ENCODE measurements around the gene GCK.

GCK gene

DNA sequence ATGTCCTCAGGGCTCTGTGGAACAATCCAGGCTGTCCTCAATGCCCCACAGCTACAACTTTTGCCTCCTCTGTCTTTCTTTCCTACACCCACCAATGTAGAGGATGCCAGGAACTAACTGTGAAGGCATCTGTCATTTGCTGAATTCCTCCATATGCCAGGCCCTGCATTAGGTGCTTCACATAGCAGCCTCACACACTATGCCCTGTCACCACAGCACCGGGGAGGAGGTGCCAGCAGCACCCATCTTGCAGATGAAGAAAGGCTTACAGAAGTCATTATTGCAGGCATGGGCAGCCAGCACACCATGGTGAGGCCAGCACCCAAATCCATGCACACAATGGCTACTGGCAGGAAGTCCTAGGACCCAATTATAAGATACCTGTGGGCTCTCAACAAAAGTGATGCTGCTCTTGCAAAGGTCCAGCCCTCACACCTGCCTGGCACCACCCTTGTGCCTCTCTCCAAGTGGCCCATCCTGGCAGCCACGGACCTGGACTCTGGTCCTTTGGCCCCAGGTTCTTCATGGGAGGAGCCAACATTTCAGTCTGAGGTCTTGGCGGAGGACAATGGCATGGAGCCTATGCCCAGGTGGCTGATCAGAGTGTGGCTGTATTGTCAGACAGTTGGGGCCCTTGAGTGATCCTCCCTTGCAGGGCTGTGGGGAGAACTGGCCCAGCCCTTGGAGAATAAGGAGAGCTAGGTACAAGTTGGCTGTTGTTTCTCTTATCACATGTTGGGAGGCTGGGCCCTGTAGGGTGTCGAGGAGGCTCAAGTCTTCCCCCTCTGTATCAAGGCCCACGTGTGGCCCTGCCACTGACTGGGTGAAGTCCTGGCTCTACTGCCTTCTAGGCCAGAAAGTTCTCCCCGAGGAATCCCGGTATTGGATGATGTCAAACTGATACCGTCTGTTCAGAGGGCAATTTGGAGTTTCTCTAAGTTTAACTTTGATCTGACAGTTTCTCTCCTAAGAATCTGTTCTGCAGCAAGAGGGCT lies 33.8 kb downstream of the GCK start:
- DNase-seq (ENCODE audit: low read depth): no peak

- DNase-seq (ENCODE audit: low read depth): no peak
These were observed 34.5 kb downstream of the GCK start for GRCh38 chr7:44154703-44155102.

GRCh38 chr7:44153948-44154335 lies 35.3 kb downstream of the GCK start:
- no peak for DNase-seq (ENCODE audit: low read depth)

DNA sequence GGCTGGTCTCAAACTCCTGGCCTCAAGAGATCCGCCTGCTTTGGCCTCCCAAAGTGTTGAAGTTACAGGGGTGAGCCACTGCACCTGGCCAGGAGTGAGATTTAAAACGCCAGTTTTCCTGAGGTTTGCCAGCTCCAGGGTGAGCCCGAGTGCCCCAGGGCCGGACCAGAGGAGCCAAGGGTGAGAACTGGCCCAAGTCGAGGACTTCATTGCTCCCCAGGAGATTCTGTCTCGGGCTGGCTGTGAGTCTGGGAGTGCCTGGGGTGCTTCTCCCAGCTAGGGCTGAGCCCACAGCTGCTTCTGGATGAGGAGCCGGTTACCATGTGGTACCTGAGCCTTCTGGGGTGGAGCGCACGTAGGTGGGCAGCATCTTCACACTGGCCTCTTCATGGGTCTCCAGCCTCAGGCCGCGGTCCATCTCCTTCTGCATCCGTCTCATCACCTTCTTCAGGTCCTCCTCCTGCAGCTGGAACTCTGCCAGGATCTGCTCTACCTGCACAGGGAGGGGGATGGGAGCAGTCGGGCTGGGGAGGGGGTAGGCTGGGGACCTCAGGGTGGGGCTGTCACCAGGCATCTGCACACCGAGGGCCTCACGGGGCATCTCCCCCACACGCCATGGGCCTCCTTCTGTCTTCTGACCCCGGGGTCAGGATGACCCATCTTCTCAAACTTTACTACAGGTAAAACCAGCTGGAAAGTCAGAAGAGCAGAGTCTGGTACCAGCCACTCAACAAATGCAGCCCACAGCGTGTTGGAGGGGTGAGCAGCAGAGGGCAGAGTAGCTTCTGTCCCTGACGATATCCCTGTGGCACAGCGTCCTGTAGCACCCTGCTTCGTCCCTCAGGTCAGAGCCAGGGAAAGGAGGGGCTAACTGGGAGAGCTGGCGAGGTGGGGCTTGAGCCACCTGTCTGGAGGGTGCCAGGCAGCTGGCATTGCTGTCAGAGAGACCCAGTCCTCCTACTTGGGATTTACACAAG lies 36.0 kb downstream of the GCK start:
- DNase-seq (ENCODE audit: low read depth): no peak

DNA sequence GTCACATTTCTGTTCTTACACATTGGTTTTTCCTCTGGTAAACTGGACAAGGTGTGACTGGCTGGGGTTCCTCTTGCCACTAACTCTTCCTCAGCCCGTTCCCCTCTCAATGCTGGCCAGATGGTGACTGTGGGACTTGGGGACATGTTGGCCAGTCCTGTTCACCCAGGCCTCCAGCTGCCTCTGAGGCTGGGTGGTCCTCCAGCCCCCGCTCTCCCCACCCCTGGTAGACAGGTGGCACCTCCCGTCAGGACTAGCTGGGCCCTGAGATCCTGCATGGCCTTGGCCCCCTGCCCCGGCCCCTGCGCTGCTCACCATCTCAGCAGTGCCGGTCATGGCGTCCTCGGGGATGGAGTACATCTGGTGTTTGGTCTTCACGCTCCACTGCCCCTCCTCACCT lies 37.3 kb downstream of the GCK start:
- DNase-seq (ENCODE audit: low read depth): no peak

DNA sequence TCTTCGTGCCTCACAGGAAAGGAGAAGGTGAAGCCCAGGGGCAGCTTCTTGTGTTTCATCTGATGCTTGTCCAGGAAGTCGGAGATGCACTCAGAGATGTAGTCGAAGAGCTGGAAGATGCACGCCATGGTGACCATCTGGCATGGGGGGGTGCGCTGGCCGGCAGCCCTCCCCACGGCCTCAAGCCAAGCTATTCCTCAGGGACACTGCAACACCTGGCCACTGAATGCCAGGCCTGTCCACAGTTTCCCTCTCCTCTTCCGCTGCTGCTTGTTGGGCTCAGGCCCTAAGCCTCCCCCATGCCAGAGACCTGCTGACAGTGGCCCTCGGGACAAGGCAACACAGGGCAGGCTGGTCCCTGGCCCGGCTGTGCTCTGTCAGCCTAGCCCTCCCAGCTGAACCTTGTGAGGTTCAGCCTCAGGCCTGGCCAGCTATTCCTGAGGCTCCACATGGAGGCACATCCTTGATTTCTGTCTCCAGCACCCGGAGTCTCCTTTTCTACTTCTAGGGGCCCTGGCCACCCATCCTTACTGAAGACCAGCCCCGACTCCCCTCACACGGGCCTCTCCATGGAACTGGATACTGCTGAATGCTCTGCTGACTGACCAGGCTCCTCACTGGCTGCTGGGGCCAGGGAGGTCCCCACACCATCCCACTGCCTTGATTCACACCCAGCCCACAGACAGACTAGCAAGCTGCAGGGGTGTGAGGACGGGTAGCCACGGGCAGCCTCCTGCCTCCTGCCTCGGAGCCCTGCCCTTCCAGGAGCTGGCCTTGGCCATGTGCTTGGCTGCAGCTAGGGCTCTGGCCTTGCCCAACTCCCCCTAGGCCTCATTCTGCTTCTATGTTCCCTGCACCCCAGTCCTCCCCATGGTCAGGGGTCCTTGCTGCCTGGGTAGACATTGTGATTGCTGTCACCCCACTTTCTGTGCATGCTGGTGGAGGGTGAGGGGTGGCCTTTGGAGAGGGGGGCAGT lies 38.0 kb downstream of the GCK start:
- DNase-seq (ENCODE audit: low read depth): no peak

DNA sequence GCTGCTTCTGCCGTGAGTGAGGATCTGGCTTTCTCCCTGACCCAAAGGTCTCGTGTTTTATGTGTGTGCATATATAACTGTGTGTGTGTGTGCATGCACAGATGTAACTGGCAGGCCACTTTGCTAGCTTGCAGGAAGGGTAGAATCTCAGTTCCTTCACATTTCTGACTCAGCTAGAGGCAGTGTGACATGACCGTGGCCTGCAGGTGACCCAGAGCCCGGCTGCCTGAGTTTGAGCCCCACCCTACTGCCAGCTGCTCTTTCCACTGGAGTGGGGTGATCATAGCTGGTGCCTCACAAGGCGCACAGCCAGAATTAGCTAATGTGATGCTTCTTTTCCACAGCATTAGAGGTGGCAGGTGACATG lies 38.8 kb downstream of the GCK start:
- DNase-seq (ENCODE audit: low read depth): no peak

DNA sequence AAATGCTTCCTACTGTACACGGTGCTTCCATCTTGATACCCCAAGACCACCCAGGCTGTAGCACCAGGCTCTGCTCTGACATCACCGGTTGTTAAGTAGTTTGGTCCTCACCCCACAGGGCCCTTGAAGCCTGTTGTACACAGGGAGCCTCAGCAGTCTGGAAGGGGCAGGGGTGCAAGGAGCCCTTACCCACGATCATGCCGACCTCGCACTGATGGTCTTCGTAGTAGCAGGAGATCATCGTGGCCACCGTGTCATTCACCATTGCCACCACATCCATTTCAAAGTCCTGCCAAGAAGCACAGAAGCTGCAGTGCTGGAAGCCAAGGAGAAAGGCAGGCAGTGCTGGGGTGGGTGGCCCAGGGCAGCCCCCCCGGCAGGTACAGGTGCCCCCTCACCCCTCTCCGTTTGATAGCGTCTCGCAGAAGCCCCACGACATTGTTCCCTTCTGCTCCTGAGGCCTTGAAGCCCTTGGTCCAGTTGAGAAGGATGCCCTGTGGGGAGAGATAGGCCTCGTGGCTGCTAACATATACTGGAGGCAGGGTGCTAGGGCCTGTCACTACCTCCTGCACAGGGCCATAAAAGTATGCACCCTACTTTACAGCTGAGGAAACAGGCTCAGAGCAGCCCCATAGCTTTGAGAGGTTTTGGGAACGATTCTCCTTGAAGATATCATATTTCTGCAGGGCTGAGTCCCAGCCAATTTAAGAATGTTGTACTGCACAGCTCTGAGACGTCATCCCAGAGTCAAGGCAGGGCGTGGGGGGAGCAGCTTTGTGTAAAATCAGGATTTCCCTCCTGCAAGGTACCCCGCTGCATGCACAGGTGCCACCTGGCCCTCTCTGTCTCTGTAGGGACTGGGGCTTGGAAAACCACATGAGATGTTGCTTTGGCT lies 39.4 kb downstream of the GCK start:
- no peak for DNase-seq (ENCODE audit: low read depth)

DNA sequence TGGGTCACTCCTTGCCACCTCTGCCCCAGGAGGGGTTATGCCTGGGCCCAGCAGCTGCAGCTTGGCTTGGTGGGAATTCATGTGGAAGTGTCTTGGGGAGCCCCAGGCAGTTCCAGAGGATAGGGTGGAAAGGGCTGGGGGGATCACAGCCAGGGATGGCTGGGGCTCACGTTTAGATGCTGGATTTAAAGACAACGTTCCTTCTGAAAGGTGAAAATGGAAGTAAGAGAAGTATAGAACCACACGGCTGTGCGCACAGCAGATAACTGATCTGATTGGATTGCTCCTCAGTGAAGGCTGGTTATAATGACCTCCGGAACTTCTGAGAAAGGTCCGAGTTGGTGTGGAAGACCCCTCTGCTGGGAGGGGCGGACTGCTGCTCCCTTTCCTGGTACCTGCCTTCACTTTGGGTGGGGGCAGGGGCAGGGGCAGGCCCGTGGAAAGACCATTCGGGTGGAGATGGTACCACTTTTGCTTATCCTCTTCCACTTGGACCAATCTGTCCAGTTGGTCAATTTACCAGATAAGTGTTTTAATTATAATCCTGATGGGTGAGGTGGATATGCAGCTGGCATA lies 40.2 kb downstream of the GCK start:
- DNase-seq (ENCODE audit: low read depth): no peak

- DNase-seq (ENCODE audit: low read depth): no peak
These were observed 41.1 kb downstream of the GCK start for GRCh38 chr7:44148166-44148565.

DNA sequence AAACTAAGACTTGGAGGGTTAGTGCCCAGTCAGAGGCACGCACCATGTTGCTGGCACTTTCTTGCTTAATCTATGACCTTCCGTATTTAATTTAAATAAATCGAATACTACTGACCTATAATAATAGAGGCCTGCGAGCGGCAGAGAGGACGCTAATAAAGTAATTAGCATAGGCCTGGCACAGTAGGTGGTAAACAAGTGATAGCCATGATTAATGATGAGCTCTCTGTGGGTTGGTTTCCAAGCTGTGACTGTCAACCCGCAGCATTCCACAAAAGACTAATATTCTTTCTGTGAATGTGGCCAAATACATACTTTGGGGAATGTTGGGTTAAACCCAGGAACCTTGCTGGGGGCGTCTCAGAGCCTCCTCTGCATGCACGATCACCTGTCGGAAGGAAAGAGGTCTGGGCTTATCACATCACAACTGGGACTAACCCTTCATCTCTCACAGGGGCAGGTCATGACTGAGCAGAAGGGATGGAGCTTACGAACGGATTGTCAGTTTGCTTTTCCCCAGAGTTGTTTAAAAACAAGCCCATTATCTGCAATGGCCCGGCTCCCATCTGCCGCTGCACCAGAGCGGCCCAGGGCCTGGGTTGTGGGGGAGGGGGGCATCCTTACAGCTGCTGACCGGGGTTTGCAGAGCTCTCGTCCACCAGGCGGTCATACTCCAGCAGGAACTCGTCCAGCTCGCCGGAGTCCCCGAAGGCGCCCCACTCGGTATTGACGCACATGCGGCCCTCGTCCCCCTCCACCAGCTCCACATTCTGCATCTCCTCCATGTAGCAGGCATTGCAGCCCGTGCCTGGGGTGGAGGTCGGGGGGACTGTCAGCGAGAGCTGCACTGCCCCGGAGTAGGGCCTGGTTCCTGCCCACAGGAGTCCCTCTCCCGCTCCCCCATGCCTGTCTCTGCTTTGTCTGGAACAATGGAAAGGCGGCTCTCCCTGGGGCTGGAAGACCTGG lies 41.9 kb downstream of the GCK start:
- DNase-seq (ENCODE audit: low read depth): no peak

GRCh38 chr7:44145969-44146911 lies 43.0 kb downstream of the GCK start:
- DNase-seq (ENCODE audit: low read depth): no peak

GRCh38 chr7:44145479-44145968 lies 43.7 kb downstream of the GCK start:
- no peak for DNase-seq (ENCODE audit: low read depth)

GRCh38 chr7:44144968-44145478 lies 44.2 kb downstream of the GCK start:
- DNase-seq (ENCODE audit: low read depth): no peak

GRCh38 chr7:44144426-44144967 lies 44.7 kb downstream of the GCK start:
- DNase-seq (ENCODE audit: low read depth): no peak

GRCh38 chr7:44143646-44144250 lies 45.5 kb downstream of the GCK start:
- DNase-seq (ENCODE audit: low read depth): no peak

DNA sequence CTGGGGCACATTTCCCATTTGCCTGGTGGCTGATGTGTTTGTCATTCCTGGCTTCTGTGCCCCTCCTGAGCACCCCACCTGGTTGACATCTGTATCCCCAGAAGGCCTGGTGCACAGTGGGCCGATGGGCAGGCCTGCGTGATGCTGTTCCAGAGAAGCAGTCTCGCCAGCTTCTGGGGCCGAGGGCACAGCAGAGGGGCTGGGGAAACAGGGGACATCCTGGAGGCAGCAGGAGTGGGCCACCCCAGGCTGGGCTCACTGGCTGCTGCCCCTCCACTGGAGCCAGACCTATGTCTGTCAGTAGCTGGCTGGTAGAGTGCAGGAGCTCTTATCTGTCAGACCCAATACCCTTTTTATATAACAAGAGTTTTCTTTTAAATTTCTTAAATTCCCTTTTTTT lies 47.2 kb downstream of the GCK start:
- DNase-seq (ENCODE audit: low read depth): no peak

Measured in HS-5 (cell line).